DMS53 (cell line): Measurements from ENCODE around the gene FBXO9.

ENCODE experiments used
- DNase-seq: peaks from one replicate; lab custom pipeline; 2025; lab: John Stamatoyannopoulos, UW

Gene FBXO9

DNA sequence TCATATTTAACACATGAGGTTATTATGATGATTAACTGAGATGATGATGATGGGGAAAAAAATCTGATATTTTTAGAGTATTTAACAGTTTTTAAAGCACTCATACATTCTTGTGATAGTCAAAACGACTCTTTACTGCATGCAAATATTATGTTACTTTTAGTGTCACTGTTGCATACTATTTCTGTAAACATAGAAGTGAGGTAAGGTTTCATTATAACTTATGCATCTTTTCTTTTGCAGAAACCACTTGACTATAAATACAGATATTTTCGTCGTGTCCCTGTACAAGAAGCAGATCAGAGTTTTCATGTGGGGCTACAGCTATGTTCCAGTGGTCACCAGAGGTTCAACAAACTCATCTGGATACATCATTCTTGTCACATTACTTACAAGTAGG lies 30.1 kb downstream of the FBXO9 start:
- DNase-seq, result no peak

DNA sequence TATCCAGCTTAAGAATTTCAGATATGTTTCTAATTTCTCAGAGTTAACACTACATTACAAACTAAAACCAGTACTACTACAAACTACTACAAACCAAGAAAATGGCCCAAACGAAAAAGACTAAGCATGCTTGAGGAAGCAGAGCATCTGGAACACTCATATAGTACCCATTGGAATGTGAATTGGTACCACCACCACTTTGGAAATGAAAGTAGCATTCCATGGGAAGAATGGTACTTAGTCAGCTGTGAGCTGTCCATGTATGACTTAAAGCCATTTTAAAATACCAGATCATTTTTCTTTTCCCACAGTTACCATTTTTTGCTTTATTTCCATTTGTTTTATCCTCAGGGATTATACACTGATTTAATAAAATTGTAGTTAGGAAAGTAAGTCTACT lies 30.5 kb downstream of the FBXO9 start:
- no peak for DNase-seq

DNA sequence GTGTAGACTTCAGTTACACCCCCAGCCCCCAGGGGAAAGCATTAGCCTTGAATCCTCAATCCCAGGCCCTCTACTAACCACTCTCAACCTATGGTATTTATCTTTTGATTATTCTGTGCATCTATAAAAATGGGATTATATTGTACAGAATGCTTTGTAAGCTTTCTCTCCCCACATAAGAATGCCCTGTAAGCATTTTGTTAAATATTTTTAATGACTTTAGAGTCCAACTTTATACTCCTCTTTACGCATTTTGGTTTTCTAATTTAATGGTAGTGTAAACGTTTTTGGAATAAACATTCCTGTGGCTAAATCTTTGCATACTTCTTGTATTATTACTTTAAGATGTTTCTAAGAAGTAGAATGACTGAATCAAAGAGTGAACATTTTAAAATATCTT lies 35.4 kb downstream of the FBXO9 start:
- no peak for DNase-seq

DNA sequence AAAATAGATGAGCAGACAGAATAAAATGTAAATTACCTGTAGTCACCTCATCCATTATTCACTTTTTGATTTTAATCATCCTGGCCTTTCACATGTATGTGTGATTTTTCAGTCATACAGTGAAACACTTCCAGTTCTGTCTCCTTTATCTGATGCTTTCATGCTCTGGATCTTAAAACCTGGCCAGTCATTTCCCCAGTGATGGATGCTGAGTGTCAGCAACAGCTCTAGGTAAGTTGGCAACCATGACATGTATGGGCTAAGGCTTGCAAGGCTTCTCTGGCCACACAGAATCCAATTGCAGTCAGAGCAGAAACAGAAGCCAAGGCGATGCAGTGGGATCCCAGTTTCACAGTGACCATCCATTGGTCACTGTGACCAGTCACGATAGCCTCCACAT lies 35.8 kb downstream of the FBXO9 start:
- no peak for DNase-seq

DNA sequence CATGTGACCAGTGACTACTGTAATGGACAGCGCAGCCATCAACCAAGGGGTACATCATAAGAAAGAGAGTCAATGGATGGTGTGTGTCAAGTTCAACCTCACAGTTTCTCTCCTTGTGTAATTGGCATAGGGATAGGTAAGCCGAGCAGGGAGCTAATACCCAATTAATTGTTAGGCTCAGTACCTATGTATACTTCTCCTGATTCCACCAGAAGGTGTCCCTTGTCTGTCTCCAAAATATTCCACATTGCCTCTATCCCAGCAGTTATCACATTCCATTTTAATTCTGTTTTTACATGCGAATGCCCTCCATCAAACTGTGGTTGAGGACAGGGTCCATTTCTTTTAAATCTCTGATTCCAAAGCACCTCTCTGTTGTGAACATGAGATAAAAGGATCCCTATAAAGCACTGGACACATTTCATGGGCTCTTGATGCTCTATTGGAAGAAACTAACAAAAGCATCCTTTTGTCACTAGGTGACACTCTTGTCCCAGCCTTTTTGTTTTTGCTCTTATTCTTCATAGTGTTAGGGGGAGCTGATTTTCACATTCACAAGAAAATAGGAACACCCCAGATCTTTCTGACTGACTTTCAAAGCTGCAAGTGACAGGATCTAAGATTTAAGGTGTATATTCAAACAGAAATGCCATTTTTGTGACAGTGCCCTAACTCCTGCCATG lies 38.9 kb downstream of the FBXO9 start:
- DNase-seq, result peak; percentile 75

DNA sequence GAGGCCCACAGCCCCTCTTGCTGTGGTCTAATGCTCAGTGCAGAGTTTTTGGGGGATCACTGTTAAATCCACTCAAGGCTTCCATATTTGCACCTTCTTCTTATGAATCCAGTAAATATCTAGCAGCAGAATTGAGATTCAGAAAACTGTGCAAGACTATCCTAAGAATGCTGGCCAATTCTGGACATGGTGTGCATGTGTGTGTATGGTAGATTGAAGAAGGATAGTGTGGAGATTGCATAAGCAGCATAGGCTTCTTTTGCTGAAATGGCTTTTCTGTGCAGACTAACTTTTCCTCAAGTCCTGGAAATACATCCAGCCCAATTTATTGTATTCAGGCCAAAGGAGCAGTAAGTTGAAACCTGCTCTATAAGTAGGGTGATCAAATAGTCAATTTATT lies 39.7 kb downstream of the FBXO9 start:
- DNase-seq, result no peak

DNA sequence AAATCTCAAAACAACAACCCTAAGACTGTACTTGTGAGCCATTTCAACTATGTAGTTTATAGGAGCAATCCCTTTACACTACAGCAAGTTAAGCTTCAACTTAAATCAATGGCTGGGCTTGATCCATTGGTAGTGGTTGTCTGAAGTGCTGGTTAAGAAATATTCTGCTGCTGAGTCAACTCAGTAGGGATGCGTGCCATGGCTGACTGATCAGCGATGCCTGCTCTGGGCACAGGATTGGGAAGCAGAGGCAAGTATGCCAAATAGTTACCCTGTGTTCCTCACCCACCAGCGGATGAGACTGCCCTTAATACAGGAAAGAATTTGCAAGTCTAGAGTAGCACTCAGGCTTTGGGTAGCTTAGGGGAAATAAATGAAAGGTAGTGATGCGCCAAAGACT lies 41.9 kb downstream of the FBXO9 start:
- DNase-seq, result no peak

DNA sequence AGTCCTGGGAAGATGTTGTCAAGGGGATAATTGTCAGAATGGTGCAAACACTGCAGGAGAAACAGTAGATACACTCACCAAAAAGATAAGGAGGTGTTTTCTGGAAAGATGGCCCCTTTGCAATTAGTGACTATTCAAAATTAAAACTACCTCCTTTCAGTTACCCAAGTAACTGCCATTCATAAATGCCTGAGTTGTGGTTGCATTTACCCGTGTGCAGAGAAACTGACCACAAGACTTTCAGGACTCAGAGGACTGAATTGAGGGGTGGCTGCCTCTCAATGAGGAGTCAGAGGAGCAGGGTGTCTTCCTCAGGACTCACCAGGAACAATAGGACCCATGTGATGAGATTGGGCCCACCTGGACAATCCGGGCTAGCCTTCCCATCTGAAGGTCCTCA lies 44.4 kb downstream of the FBXO9 start:
- DNase-seq, result no peak

DNA sequence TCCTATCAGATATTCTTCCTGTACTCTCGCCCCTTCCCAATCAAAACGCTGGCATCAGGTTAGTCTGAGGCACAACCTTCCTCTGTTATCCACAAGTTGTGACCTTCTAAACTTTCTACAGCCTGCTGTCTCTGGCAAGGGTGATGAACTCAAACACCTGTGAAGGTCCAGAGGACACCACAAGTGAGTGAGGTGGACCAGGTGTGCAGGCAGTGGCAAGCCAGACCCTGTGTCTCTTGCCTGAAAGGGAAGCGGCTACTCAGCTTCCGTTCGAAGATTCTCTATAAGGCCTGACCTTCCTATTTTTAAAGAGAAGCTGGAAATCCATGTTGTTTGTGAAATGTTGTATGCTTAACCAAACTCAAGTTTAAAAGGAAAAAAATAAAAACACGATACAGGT lies 46.7 kb downstream of the FBXO9 start:
- peak; percentile 52 for DNase-seq

DNA sequence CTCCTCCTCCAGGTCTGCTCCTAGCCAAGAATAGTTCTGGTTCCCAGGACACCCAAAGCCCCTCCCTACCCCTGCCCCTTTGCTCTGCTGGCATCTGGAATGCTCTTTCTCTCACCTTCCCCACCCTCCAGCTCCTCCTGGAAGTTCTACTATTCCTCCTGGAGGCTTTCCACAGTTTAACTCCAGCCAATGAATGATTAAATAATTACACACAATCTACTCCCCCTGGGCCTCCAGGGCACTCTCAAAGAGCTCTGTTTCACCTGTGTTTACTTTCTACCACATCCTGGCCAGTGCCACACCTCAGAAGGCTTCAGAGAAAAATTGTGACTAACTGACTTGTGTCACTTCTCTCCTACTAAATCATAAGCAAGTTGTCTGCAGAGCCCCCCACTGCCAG lies 47.2 kb downstream of the FBXO9 start:
- DNase-seq, result peak; percentile 90

DNA sequence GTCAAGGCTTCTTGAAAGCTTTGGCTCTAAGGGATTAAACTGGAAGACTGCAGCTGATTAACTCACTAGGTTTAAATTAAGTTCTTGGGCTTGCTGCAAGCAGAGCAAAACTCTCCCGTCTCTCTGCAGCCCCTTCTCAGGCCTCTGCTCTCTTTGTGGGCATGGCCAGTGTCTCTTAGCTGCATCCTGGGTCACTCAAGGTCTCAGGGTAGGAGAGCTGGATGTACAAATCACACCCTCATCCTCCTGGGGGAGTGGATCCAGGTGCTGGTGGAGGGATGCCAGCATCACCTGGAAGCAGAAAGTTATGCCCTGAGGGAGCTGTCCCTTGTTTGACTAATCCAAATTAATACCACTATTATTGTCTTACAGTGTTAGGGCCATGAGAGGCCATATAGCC lies 47.7 kb downstream of the FBXO9 start:
- peak; percentile 55 for DNase-seq

DNA sequence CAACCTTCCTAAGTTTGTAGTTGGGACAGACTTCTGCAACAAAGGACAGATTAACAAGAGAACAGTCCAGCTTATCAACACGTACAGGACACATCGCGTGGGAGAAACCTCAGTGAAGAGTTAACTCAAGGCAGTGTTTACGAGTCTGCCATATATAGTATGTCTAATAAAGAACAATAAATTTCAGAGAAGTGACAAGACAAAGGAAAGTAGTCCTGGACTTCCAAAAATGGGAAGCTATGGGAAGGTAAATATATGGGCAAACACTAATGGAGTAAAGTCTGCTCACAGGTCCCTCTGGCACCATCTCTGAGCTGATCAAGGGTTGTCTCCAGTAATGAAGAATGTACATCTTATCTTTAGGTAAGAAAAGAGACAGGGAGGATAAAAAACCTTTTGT lies 48.5 kb downstream of the FBXO9 start:
- DNase-seq, result no peak

DNA sequence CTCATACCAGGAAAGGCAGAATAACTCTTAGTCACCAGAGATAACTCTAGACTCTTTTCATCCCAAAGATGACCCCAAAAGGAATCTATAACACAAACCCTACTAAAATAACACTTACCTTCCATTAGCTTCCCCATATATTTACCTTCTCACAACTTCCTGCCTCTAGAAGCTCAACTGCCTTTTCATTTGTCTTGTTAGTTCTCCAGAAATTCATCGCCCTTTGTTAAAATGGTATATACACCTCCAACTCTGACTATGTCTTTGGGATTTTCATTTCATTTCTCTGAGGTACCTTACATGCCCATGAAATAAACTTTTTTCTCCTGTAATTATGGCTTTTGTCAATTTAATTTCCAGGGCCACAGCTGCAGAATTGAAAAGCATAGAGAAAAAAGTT lies 49.9 kb downstream of the FBXO9 start:
- DNase-seq, result peak; percentile 31

DNA sequence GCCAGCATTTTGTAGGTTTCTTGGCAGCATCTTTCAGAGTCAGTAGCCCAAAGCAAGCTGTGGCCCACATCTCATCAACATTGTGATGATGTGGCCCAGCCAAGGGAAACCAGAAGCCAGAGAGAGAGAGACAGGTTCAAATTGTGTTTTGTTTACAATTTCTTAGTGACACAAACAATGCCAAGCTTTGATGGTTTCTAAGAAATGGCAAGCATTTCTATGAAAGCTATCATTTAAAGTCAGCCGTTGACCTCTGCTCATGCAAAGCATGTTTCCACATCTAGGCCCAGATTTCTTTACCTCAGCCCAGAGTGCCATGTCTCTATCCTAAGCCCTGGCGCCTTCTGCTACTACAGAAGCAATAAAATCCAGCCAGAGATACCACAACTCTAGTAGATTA lies 50.5 kb downstream of the FBXO9 start:
- DNase-seq, result peak; percentile 16

DNA sequence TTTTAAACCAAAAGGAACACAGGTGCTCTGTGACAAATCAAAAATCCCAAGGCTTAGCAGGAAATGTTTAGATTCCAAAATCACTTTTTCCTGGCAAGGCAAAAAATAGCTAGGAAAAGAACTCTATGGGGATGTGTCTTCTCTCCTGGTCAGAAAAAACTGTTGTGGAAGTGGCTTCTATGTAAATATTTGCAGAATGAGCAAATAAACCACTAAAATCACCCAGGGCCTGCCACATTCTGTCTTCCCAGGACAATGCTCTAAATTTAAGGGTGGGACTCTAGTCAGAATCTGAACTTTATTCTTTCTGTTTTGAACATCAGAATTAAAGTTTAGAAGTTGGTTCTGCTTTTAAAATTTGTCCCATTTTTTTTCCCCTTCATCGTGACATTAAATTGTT lies 54.1 kb downstream of the FBXO9 start:
- DNase-seq, result peak; percentile 92

DNA sequence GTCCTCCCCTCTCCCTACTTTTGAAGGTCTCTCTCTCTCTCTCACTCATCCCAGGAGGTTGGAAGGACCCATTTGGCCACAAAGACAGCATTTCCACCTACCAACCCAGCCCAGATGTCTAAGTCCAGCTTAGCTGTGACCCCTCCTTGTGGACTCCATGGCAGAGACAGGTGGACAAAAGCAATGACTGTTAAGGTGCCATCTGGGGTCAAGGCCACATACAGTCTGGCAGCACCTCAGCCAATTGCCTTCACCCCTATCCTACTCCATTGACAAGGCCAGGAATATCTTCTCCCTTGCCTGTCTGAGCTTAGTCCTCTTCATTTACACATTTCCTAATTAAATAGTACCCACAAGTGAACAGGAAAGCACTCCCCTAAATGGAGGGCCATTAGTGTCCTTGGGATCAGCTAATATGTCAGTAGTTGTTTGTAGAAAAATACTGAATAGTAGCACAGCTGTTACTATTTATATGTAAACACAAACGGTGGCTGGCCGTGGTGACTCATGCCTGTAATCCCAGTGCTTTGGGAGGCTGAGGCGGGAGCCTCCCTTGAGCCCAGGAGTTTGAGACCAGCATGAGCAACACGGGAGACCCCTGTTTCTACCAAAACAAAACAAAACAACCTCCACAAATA lies 54.7 kb downstream of the FBXO9 start:
- peak; percentile 96 for DNase-seq

DNA sequence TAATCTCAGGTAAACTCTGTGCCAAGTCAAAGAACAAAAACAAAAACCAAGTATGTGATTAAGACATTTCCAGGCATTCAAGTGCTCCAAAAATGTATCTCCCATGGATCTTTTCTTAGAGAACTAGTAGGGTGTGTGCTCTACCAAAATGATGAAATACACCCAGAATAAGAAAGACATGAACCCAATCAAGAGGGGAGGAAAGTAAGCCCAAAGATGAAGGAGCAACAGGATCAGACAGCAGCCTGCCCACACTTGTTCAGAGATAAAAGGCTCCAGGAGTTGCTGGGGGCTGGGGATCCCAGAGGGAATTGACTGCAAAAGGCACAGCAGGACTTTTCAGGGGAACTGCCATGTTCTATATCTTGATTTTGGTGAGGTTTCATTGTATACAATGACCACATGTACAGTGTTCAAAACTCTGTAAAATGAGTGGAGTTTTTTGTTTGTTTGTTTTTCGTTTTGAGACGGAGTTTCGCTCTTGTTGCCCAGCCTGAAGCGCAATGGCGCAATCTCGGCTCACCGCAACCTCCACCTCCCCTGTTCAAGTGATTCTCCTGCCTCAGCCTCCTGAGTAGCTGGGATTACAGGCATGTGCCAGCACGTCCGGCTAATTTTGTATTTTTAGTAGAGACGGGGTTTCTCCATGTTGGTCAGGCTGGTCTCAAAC lies 59.1 kb downstream of the FBXO9 start:
- DNase-seq, result no peak

DNA sequence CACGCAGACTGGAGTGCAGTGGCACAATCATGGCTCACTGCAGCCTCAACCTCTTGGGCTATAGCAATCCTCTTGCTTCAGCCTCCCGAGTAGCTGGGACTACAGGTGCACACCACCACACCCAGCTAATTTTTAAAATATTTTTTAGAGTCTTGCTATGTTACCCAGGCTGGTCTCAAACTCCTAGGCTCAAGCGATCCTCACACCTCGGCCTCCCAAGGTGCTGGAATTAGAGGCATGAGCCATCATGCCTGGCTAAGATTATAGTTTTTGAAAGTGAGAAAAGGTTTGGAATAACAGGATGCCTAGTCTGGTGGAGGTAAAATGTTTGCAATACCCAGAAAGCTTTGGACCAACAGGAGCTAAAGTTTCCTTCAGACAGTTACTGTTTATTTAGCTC lies 60.1 kb downstream of the FBXO9 start:
- no peak for DNase-seq

DNA sequence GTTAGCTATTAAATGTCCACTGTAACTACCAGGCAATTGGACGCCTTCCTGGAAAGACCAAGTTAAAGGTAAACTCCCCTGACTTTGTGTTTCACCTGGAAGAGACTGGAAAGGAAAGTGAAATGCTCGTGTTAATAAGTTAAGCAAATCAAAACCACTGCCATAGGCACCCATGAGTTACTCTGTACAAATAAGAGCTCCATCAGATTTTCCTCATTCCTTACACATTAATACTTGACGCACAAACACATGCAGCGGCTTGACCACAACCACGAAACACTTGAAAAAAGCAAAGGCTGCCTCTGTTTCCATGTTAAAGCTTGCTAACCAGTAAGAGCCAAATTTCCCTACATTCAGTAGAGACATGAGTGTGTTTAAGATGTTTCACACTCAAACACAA lies 63.6 kb downstream of the FBXO9 start:
- DNase-seq, result no peak

DNA sequence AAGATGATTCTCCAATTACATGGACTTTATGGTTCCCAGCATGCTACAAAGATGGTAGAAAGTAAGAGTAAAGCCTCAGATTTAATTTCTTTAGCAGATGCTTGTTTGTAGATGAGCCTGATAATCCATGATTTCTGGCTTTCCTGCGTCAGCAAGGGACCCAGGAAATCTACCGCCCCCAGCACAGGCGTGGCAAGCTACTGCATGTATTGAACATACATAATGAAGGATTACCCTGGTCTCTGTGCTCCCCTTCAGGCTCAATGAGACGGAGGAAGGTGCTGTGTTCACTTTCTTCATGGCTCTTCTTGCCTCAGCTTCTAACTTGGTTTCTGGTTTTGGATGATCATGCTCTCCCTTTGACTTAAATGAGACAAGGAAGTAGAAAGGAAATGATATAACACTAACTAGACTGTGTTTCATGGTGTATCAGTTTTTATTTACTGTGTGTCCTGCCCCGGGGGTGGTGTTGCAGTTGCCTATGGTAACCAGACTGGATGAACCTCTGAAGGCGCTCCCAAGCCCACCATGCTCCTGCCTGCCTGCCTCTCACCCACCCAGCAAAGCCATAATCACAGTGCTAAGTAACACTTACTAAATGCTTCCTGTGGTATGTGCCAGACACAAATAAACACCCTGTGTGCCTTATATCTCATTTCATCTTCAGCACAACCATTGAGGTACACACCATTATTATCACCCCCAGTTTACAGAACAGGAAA lies 65.5 kb downstream of the FBXO9 start:
- DNase-seq, result no peak

DNA sequence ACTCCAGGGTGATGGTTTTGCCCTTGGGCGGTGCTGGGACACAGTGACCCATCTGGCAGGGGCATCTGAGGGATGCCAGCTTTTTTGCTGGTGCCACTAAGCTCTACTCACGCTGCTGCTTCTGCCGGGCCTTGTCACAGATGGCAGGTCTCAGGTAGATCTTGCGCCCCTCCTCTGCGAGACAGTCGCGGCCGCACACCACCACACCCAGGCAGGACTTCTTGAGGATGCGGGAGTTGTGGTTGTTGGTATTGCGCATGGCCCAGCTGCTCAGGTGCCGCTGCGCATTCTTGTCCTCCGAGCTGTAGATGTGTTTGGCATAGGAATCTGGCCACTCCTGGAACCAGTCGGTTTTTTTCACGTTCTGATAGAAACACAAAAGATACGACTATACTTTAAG lies 68.8 kb downstream of the FBXO9 start:
- DNase-seq, result no peak

DNA sequence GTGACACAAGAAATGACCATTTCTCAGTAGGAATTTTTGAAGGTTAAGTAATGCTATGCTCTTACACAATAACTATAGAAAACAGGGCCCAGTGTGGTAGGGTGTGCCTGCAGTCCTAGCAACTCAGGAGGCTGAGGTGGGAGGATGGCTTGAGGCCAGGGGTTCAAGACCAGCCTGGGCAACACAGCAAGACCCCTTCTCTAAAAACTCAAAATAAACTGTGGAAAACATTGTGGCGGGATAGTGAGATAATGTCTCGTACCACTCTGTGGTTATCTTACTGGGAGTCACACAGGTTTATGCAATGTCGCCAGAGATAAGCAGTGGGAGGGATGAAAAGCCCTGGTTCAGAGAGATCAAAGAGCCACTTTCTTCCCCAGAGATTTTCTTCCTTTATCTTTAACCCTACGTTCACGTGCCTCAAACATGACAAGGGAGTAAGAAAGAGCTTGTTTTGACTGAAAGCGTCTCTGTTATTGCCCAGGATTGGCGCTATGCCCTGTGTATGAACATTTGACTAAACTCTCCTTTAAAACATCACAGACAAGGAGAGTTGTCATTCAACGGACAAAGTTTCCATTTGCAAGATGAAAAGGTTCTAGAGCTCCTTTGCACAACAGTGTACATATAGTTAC lies 69.5 kb downstream of the FBXO9 start:
- no peak for DNase-seq
